HepG2 (cell line): Measurements from ENCODE around the gene FRMD8. TPM values are rescaled to one million over a fixed set of nuclear protein-coding genes. Genes with fewer than 3 reads are reported as not detected.

Source experiments
- ATF1 ChIP-seq: IDR thresholded peaks from 2 replicates; pipeline ENCODE4 v1.6.1; 2016; ENCODE audit warnings: mild to moderate bottlenecking, control low read depth
- FIP1L1 ChIP-seq: fragments of 200-400 bp; formaldehyde crosslinking; IDR thresholded peaks from 2 replicates; pipeline ENCODE4 v1.6.1; 2018; ENCODE audit warnings: low read depth, mild to moderate bottlenecking, low read length, moderate library complexity, borderline replicate concordance; ENCODE audit not compliant: insufficient read depth
- FOXP4 ChIP-seq: sonication (generic); formaldehyde crosslinking; IDR thresholded peaks from 2 replicates; pipeline ENCODE4 v1.4.0; 2020; ENCODE audit warnings: missing genetic modification reagents
- HMGXB3 ChIP-seq: sonication (generic); formaldehyde crosslinking; IDR thresholded peaks from 2 replicates; pipeline ENCODE4 v1.4.0; 2020; ENCODE audit warnings: missing genetic modification reagents, borderline replicate concordance
- KLF13 ChIP-seq: sonication (generic); formaldehyde crosslinking; IDR thresholded peaks from 2 replicates; pipeline ENCODE4 v1.4.0; 2020; ENCODE audit warnings: mild to moderate bottlenecking, missing genetic modification reagents
- MTA1 ChIP-seq: sonication (generic); formaldehyde crosslinking; IDR thresholded peaks from 2 replicates; pipeline ENCODE4 v1.4.0; 2020; ENCODE audit warnings: missing genetic modification reagents, mild to moderate bottlenecking, borderline replicate concordance
- NFYB ChIP-seq: sonication (generic); formaldehyde crosslinking; IDR thresholded peaks from 2 replicates; pipeline ENCODE4 v1.4.0; 2020; ENCODE audit warnings: missing genetic modification reagents
- NFYC ChIP-seq: IDR thresholded peaks from 2 replicates; pipeline ENCODE4 v1.6.1; 2016; ENCODE audit warnings: missing genetic modification reagents, missing compliant biosample characterization
- PHF5A ChIP-seq: IDR thresholded peaks from one replicate; pipeline ENCODE4 v1.6.1; 2018; ENCODE audit warnings: low read depth, missing genetic modification reagents; ENCODE audit not compliant: unreplicated experiment
- ZBTB34 ChIP-seq: sonication (generic); formaldehyde crosslinking; IDR thresholded peaks from 2 replicates; pipeline ENCODE4 v1.8.0; 2022; ENCODE audit warnings: mild to moderate bottlenecking, missing genetic modification reagents
- ZNF274 ChIP-seq: sonication (generic); formaldehyde crosslinking; IDR thresholded peaks from 2 replicates; pipeline ENCODE4 v1.5.1; 2020; ENCODE audit warnings: mild to moderate bottlenecking, missing genetic modification reagents
- ZNF572 ChIP-seq: sonication (generic); formaldehyde crosslinking; IDR thresholded peaks from 2 replicates; pipeline ENCODE4 v1.5.1; 2020; ENCODE audit warnings: mild to moderate bottlenecking, missing genetic modification reagents
- ZNF776 ChIP-seq: sonication (generic); formaldehyde crosslinking; IDR thresholded peaks from 2 replicates; pipeline ENCODE4 v1.4.0; 2020; ENCODE audit warnings: mild to moderate bottlenecking, missing genetic modification reagents
- ZSCAN31 ChIP-seq: sonication (generic); formaldehyde crosslinking; IDR thresholded peaks from 2 replicates; pipeline ENCODE4 v1.5.0; 2020; ENCODE audit warnings: low read depth, mild to moderate bottlenecking, missing genetic modification reagents
- polyA plus RNA-seq, 8 experiments: library from polyadenylated mRNA; depleted of rRNA in 3 of 8; stranded (reverse) in 7 of 8; unstranded in 1 of 8; fragments of >200 nt; fragmentation: Illumina TruSeq in 4 of 8; extraction: Trizol in 4 of 8; gene quantifications; 2 replicates each; pipeline versions ENCODE4 v1.2.1 to v1.2.3, GENCODE V29; 2011 to 2016; ENCODE audit warnings: low read depth in 4 of 8, missing spikeins in 1 of 8, mixed read lengths in 1 of 8; ENCODE audit not compliant: insufficient read depth in 1 of 8
- total RNA-seq, 5 experiments: library from RNA; depleted of rRNA; stranded (reverse); fragments of >200 nt; fragmentation: Illumina TruSeq; extraction: Trizol; gene quantifications; 2 replicates each; pipeline ENCODE4 v1.2.3, GENCODE V29; 2016; ENCODE audit warnings: low read depth in 1 of 5
- TF ChIP-seq, protein P1 (sequence below): sonication (generic); formaldehyde crosslinking; IDR thresholded peaks from 2 replicates; pipeline ENCODE4 v1.4.0; 2020; ENCODE audit warnings: missing genetic modification reagents
- TF ChIP-seq, protein P2 (sequence below): sonication (generic); formaldehyde crosslinking; IDR thresholded peaks from 2 replicates; pipeline ENCODE4 v1.5.0; 2020; ENCODE audit warnings: mild to moderate bottlenecking, missing genetic modification reagents

FRMD8 gene
- total and polyA plus RNA-seq, 2 of the 13 experiments (the other 11 are each of a cell fraction or from before 2014, with no cell fraction given): 5.8 to 20.6 TPM

- TF ChIP-seq HMGXB3 (CRISPR knock-in tag): peak; percentile 64; the same call in 1 of the 2 replicates
- TF ChIP-seq ZNF274 (CRISPR knock-in tag): peak; percentile 73; the same call in 1 of the 2 replicates
- no peak for TF ChIP-seq PHF5A (CRISPR knock-in tag)
- TF ChIP-seq ATF1 (CRISPR knock-in tag): no peak; the same call in 1 of the 2 replicates
- peak; percentile 44; the same call in 1 of the 2 replicates for TF ChIP-seq ZBTB34 (CRISPR knock-in tag)
- no peak for TF ChIP-seq FIP1L1
- no peak for TF ChIP-seq KLF13 (CRISPR knock-in tag)
- TF ChIP-seq ZNF776 (CRISPR knock-in tag): no peak
- TF ChIP-seq ZSCAN31 (CRISPR knock-in tag): no peak
- TF ChIP-seq MTA1: peak; percentile 94
- peak; percentile 81 for TF ChIP-seq NFYB (CRISPR knock-in tag)
- peak; percentile 69 for TF ChIP-seq NFYC (CRISPR knock-in tag)
- 0 out of 2 replicates have a peak, but pooled peaks have one; percentile 34 for TF ChIP-seq ZNF572 (CRISPR knock-in tag)
- peak; percentile 77 for TF ChIP-seq FOXP4 (CRISPR knock-in tag)
- TF ChIP-seq, protein P1, sequence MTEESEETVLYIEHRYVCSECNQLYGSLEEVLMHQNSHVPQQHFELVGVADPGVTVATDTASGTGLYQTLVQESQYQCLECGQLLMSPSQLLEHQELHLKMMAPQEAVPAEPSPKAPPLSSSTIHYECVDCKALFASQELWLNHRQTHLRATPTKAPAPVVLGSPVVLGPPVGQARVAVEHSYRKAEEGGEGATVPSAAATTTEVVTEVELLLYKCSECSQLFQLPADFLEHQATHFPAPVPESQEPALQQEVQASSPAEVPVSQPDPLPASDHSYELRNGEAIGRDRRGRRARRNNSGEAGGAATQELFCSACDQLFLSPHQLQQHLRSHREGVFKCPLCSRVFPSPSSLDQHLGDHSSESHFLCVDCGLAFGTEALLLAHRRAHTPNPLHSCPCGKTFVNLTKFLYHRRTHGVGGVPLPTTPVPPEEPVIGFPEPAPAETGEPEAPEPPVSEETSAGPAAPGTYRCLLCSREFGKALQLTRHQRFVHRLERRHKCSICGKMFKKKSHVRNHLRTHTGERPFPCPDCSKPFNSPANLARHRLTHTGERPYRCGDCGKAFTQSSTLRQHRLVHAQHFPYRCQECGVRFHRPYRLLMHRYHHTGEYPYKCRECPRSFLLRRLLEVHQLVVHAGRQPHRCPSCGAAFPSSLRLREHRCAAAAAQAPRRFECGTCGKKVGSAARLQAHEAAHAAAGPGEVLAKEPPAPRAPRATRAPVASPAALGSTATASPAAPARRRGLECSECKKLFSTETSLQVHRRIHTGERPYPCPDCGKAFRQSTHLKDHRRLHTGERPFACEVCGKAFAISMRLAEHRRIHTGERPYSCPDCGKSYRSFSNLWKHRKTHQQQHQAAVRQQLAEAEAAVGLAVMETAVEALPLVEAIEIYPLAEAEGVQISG: peak; percentile 69
- TF ChIP-seq, protein P2, sequence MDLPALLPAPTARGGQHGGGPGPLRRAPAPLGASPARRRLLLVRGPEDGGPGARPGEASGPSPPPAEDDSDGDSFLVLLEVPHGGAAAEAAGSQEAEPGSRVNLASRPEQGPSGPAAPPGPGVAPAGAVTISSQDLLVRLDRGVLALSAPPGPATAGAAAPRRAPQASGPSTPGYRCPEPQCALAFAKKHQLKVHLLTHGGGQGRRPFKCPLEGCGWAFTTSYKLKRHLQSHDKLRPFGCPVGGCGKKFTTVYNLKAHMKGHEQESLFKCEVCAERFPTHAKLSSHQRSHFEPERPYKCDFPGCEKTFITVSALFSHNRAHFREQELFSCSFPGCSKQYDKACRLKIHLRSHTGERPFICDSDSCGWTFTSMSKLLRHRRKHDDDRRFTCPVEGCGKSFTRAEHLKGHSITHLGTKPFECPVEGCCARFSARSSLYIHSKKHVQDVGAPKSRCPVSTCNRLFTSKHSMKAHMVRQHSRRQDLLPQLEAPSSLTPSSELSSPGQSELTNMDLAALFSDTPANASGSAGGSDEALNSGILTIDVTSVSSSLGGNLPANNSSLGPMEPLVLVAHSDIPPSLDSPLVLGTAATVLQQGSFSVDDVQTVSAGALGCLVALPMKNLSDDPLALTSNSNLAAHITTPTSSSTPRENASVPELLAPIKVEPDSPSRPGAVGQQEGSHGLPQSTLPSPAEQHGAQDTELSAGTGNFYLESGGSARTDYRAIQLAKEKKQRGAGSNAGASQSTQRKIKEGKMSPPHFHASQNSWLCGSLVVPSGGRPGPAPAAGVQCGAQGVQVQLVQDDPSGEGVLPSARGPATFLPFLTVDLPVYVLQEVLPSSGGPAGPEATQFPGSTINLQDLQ (CRISPR knock-in tag): no peak
These were observed 28.5 kb upstream of the FRMD8 start (continued) for GRCh38 chr11:65357856-65358356.
